Left lobe of liver (tissue), 2 donors: ENCODE results near the gene LMF2. TPM values are rescaled to one million over a fixed set of nuclear protein-coding genes. Genes with fewer than 3 reads are reported as not detected.
"Not testable (repeated sequence)": the region's sequence is repeated elsewhere in the genome, so short reads cannot be mapped to it uniquely, and the experiment has no call there.

Experiments
- ATAC-seq: fragments of 200-7000 bp; cut with Tn5 transposase; one replicate; pipeline ENCODE4 v1.9.1; 2020; ENCODE audit warnings: mild to moderate bottlenecking, moderate library complexity
- DNase-seq: peaks from one replicate; pipeline ENCODE4 v3.0.0-alpha.2; 2020; ENCODE audit warnings: low spot score
- total RNA-seq: library from RNA; stranded (reverse); gene quantifications from one replicate; pipeline ENCODE4 v1.2.1, GENCODE V29; 2021
- donor health status: DM: no; HTN: no; CAD: no; lungs with moderate emphysema.
- donor health status: DM: no; HTN: yes; CAD: no.

Gene LMF2
- 50.2 TPM for total RNA-seq

GRCh38 chr22:50507421-50507990, at the start of gene LMF2:
TSS of gene LMF2 (minus strand) at chr22:50507702. CDS start at chr22:50507675, 27 bp downstream.
- peak; percentile 92 for DNase-seq

GRCh38 chr22:50556703-50557102, 49.2 kb upstream of the LMF2 start:
- DNase-seq (no peak), ATAC-seq (no peak)

More at GRCh38 chr22:50507421-50507990, at the start of gene LMF2:
- ATAC-seq: peak; percentile 84

- ATAC-seq (no peak), DNase-seq (no peak)
Observed at GRCh38 chr22:50553310-50553709, 45.8 kb upstream of the LMF2 start.

GRCh38 chr22:50551160-50551752, 43.8 kb upstream of the LMF2 start:
- no peak for DNase-seq
- no peak for ATAC-seq

GRCh38 chr22:50550395-50550794, 42.9 kb upstream of the LMF2 start:
- no peak for DNase-seq

GRCh38 chr22:50548921-50549790, 41.7 kb upstream of the LMF2 start:
- no peak for DNase-seq
- no peak for ATAC-seq

More at GRCh38 chr22:50550395-50550794, 42.9 kb upstream of the LMF2 start:
- ATAC-seq: no peak

GRCh38 chr22:50548040-50548920, 40.8 kb upstream of the LMF2 start:
- ATAC-seq (peak; percentile 80), DNase-seq (peak; percentile 73)

- DNase-seq (peak; percentile 48), ATAC-seq (no peak)
Observed at GRCh38 chr22:50547263-50547985, 39.9 kb upstream of the LMF2 start.

GRCh38 chr22:50546326-50547262, 39.1 kb upstream of the LMF2 start:
- DNase-seq (no peak), ATAC-seq (no peak)

- DNase-seq (no peak), ATAC-seq (peak; percentile 5)
Observed at GRCh38 chr22:50545522-50546325, 38.2 kb upstream of the LMF2 start, which contains the start of gene KLHDC7B. TSS of gene KLHDC7B (plus strand) at chr22:50545899. CDS start at chr22:50546244, 345 bp downstream.

- ATAC-seq: no peak
- DNase-seq: peak; percentile 52
Observed at GRCh38 chr22:50544746-50545253, 37.3 kb upstream of the LMF2 start.

- peak; percentile 78 for ATAC-seq
- peak; percentile 85 for DNase-seq
Observed at GRCh38 chr22:50544078-50544745, 36.7 kb upstream of the LMF2 start.

GRCh38 chr22:50542416-50542927, 35.0 kb upstream of the LMF2 start:
- DNase-seq (peak; percentile 56), ATAC-seq (no peak)

GRCh38 chr22:50541667-50542026, 34.1 kb upstream of the LMF2 start:
- DNase-seq, ATAC-seq: not testable (repeated sequence)

GRCh38 chr22:50540381-50540780, 32.9 kb upstream of the LMF2 start:
- DNase-seq (no peak), ATAC-seq (no peak)

GRCh38 chr22:50537765-50538164, 30.3 kb upstream of the LMF2 start:
- no peak for DNase-seq
- ATAC-seq: no peak

GRCh38 chr22:50536226-50536625, 28.7 kb upstream of the LMF2 start:
- no peak for ATAC-seq
- DNase-seq: no peak
